SK-N-SH treated with all-trans-retinoic acid at 6 μM for 48 hours (cell line): ENCODE data around the gene ATG13.

Experiments used
- ATAC-seq: fragments of 200-7000 bp; cut with Tn5 transposase; 3 replicates; pipeline ENCODE4 v1.9.1; 2020; ENCODE audit warnings: mild to moderate bottlenecking, moderate library complexity
- ARNTL ChIP-seq: fragments of 450-650 bp; formaldehyde crosslinking; IDR thresholded peaks from 2 replicates; pipeline ENCODE4 v1.5.0; 2020; ENCODE audit warnings: low read depth, mild to moderate bottlenecking, moderate library complexity, borderline replicate concordance
- BACH2 ChIP-seq: fragments of 250-450 bp; sonication (Bioruptor Pico); IDR thresholded peaks from 2 replicates; pipeline ENCODE4 v1.9.0; 2021; ENCODE audit warnings: mild to moderate bottlenecking, borderline replicate concordance
- CSDC2 ChIP-seq: fragments of 250-450 bp; sonication (Bioruptor Pico); IDR thresholded peaks from 2 replicates; pipeline ENCODE4 v1.5.0; 2020; ENCODE audit warnings: mild to moderate bottlenecking, moderate library complexity
- ESRRG ChIP-seq: fragments of 250-450 bp; sonication (Bioruptor Pico); IDR thresholded peaks from 2 replicates; pipeline ENCODE4 v1.6.1; 2021; ENCODE audit warnings: mild to moderate bottlenecking
- GLIS3 ChIP-seq: fragments of 250-450 bp; sonication (Bioruptor Pico); IDR thresholded peaks from 2 replicates; pipeline ENCODE4 v1.5.0; 2020; ENCODE audit warnings: mild to moderate bottlenecking, moderate library complexity
- ISL1 ChIP-seq: fragments of 250-450 bp; sonication (Bioruptor Pico); IDR thresholded peaks from 2 replicates; pipeline ENCODE4 v2.1.2; 2022; ENCODE audit warnings: mild to moderate bottlenecking, moderate library complexity
- OSR1 ChIP-seq: fragments of 250-450 bp; sonication (Bioruptor Pico); IDR thresholded peaks from 2 replicates; pipeline ENCODE4 v1.8.0; 2022; ENCODE audit warnings: moderate library complexity, mild to moderate bottlenecking, inconsistent platforms
- POU6F1 ChIP-seq: fragments of 250-450 bp; sonication (Bioruptor Pico); IDR thresholded peaks from 2 replicates; pipeline ENCODE4 v1.8.0; 2021; ENCODE audit warnings: low read depth, mild to moderate bottlenecking, moderate library complexity, borderline replicate concordance
- PPARA ChIP-seq: fragments of 250-450 bp; sonication (Bioruptor Pico); IDR thresholded peaks from 2 replicates; pipeline ENCODE4 v1.5.0; 2020; ENCODE audit warnings: mild to moderate bottlenecking, borderline replicate concordance
- RARB ChIP-seq: fragments of 250-450 bp; sonication (Bioruptor Pico); IDR thresholded peaks from 2 replicates; pipeline ENCODE4 v1.8.0; 2021; ENCODE audit warnings: mild to moderate bottlenecking, moderate library complexity
- SNAI2 ChIP-seq: fragments of 250-450 bp; sonication (Bioruptor Pico); IDR thresholded peaks from 2 replicates; pipeline ENCODE4 v1.5.0; 2020; ENCODE audit warnings: mild to moderate bottlenecking, moderate library complexity
- TCF4 ChIP-seq: fragments of 250-450 bp; sonication (Bioruptor Pico); IDR thresholded peaks from 2 replicates; pipeline ENCODE4 v1.8.0; 2021; ENCODE audit warnings: mild to moderate bottlenecking, moderate library complexity, borderline replicate concordance
- TOX ChIP-seq: fragments of 250-450 bp; sonication (Bioruptor Pico); IDR thresholded peaks from 2 replicates; pipeline ENCODE4 v1.8.0; 2021; ENCODE audit warnings: mild to moderate bottlenecking, moderate library complexity, borderline replicate concordance
- ZC3H10 ChIP-seq: fragments of 250-450 bp; sonication (Bioruptor Pico); IDR thresholded peaks from 2 replicates; pipeline ENCODE4 v1.5.1; 2021; ENCODE audit warnings: mild to moderate bottlenecking, moderate library complexity
- ZFP3 ChIP-seq: fragments of 250-450 bp; sonication (Bioruptor Pico); IDR thresholded peaks from 2 replicates; pipeline ENCODE4 v1.5.0; 2020; ENCODE audit warnings: mild to moderate bottlenecking, moderate library complexity
- ZFP30 ChIP-seq: fragments of 450-650 bp; formaldehyde crosslinking; IDR thresholded peaks from 2 replicates; pipeline ENCODE4 v1.5.0; 2022; ENCODE audit warnings: mild to moderate bottlenecking, moderate library complexity
- ZNF565 ChIP-seq: fragments of 450-650 bp; formaldehyde crosslinking; conservative IDR thresholded peaks from 2 replicates; pipeline ENCODE4 v1.5.0; 2020; ENCODE audit warnings: low read depth, mild to moderate bottlenecking, moderate library complexity
- ZNF70 ChIP-seq: fragments of 450-650 bp; formaldehyde crosslinking; IDR thresholded peaks from 2 replicates; pipeline ENCODE4 v1.5.0; 2020; ENCODE audit warnings: mild to moderate bottlenecking, moderate library complexity
- ZNF8 ChIP-seq: fragments of 450-650 bp; formaldehyde crosslinking; IDR thresholded peaks from 2 replicates; pipeline ENCODE4 v1.5.0; 2020; ENCODE audit warnings: mild to moderate bottlenecking, moderate library complexity
- TF ChIP-seq, protein P1 (sequence below): fragments of 250-450 bp; sonication (Bioruptor Pico); IDR thresholded peaks from 2 replicates; pipeline ENCODE4 v1.5.1; 2020; ENCODE audit warnings: low read depth, mild to moderate bottlenecking, moderate library complexity
- TF ChIP-seq, protein P2 (sequence below): fragments of 250-450 bp; sonication (Bioruptor Pico); IDR thresholded peaks from 2 replicates; pipeline ENCODE4 v1.8.0; 2020; ENCODE audit warnings: mild to moderate bottlenecking, moderate library complexity, borderline replicate concordance
- TF ChIP-seq, protein P3 (sequence below): fragments of 250-450 bp; sonication (Bioruptor Pico); IDR thresholded peaks from 2 replicates; pipeline ENCODE4 v1.5.1; 2021; ENCODE audit warnings: mild to moderate bottlenecking, moderate library complexity

Gene ATG13

GRCh38 chr11:46597609-46598219 lies 19.6 kb upstream of the ATG13 start:
- ATAC-seq, result no peak

GRCh38 chr11:46599340-46600193 lies 17.8 kb upstream of the ATG13 start:
- TF ChIP-seq ZNF8 (no peak), ZFP3 (CRISPR knock-in tag) (no peak), ZC3H10 (CRISPR knock-in tag) (no peak), TCF4 (CRISPR knock-in tag) (no peak), OSR1 (CRISPR knock-in tag) (no peak), ZNF70 (CRISPR knock-in tag) (no peak), ZFP30 (CRISPR knock-in tag) (no peak), ZNF565 (CRISPR knock-in tag) (no peak), TOX (CRISPR knock-in tag) (no peak)
- TF ChIP-seq, protein P1, sequence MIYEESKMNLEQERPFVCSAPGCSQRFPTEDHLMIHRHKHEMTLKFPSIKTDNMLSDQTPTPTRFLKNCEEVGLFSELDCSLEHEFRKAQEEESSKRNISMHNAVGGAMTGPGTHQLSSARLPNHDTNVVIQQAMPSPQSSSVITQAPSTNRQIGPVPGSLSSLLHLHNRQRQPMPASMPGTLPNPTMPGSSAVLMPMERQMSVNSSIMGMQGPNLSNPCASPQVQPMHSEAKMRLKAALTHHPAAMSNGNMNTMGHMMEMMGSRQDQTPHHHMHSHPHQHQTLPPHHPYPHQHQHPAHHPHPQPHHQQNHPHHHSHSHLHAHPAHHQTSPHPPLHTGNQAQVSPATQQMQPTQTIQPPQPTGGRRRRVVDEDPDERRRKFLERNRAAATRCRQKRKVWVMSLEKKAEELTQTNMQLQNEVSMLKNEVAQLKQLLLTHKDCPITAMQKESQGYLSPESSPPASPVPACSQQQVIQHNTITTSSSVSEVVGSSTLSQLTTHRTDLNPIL, result no peak
- ATAC-seq, result no peak

More at GRCh38 chr11:46597609-46598219, 19.6 kb upstream of the ATG13 start:
- TF ChIP-seq GLIS3 (CRISPR knock-in tag) (no peak), ARNTL (no peak)

GRCh38 chr11:46600194-46600960 lies 17.0 kb upstream of the ATG13 start:
- TF ChIP-seq GLIS3 (CRISPR knock-in tag), result no peak
- TF ChIP-seq, protein P2, sequence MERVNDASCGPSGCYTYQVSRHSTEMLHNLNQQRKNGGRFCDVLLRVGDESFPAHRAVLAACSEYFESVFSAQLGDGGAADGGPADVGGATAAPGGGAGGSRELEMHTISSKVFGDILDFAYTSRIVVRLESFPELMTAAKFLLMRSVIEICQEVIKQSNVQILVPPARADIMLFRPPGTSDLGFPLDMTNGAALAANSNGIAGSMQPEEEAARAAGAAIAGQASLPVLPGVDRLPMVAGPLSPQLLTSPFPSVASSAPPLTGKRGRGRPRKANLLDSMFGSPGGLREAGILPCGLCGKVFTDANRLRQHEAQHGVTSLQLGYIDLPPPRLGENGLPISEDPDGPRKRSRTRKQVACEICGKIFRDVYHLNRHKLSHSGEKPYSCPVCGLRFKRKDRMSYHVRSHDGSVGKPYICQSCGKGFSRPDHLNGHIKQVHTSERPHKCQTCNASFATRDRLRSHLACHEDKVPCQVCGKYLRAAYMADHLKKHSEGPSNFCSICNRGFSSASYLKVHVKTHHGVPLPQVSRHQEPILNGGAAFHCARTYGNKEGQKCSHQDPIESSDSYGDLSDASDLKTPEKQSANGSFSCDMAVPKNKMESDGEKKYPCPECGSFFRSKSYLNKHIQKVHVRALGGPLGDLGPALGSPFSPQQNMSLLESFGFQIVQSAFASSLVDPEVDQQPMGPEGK (CRISPR knock-in tag), result no peak
- no peak for TF ChIP-seq TCF4 (CRISPR knock-in tag)
- no peak for TF ChIP-seq OSR1 (CRISPR knock-in tag)
- TF ChIP-seq, protein P3, sequence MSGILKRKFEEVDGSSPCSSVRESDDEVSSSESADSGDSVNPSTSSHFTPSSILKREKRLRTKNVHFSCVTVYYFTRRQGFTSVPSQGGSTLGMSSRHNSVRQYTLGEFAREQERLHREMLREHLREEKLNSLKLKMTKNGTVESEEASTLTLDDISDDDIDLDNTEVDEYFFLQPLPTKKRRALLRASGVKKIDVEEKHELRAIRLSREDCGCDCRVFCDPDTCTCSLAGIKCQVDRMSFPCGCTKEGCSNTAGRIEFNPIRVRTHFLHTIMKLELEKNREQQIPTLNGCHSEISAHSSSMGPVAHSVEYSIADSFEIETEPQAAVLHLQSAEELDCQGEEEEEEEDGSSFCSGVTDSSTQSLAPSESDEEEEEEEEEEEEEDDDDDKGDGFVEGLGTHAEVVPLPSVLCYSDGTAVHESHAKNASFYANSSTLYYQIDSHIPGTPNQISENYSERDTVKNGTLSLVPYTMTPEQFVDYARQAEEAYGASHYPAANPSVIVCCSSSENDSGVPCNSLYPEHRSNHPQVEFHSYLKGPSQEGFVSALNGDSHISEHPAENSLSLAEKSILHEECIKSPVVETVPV (CRISPR knock-in tag), result no peak
- no peak for TF ChIP-seq SNAI2 (CRISPR knock-in tag)
- TF ChIP-seq CSDC2 (CRISPR knock-in tag), result no peak
- TF ChIP-seq TOX (CRISPR knock-in tag), result no peak
- TF ChIP-seq ESRRG (CRISPR knock-in tag), result no peak
- no peak for TF ChIP-seq ZFP30 (CRISPR knock-in tag)
- TF ChIP-seq ZNF565 (CRISPR knock-in tag), result no peak
- no peak for ATAC-seq

DNA sequence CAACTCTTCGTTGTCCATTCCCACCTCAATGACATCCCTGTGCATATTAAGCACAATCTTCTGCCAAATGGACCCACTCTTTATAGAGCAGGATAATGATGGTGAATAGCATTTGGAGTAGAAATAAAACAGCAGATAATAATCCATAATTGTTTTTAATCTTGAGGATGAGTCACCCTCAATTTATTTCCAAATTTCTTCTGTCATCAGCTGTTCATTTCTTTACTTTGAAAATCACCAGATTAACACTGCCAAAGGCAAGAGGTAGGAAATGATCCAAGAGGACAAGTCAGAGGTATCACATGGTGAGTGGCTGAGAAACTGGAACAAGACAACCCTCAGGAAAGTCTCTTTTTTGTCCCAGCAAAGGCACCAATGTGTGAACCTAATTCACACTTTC lies 16.2 kb upstream of the ATG13 start:
- TF ChIP-seq ZC3H10 (CRISPR knock-in tag), result no peak
- TF ChIP-seq ZFP3 (CRISPR knock-in tag), result no peak
- no peak for TF ChIP-seq CSDC2 (CRISPR knock-in tag)
- TF ChIP-seq OSR1 (CRISPR knock-in tag), result no peak
- TF ChIP-seq PPARA (CRISPR knock-in tag), result no peak
- TF ChIP-seq ZFP30 (CRISPR knock-in tag), result no peak
- no peak for TF ChIP-seq TOX (CRISPR knock-in tag)
- no peak for TF ChIP-seq POU6F1 (CRISPR knock-in tag)
- TF ChIP-seq RARB (CRISPR knock-in tag), result no peak
- TF ChIP-seq, protein P2 (CRISPR knock-in tag), result no peak
- no peak for TF ChIP-seq ISL1
- no peak for TF ChIP-seq BACH2
- TF ChIP-seq ESRRG (CRISPR knock-in tag), result no peak
- TF ChIP-seq, protein P3 (CRISPR knock-in tag), result no peak
- no peak for TF ChIP-seq ARNTL
- TF ChIP-seq SNAI2 (CRISPR knock-in tag), result no peak
- ATAC-seq, result no peak
